Left ventricle myocardium inferior (tissue), 1 donor: ENCODE measurements around the gene SLC4A4. TPM values are rescaled to one million over a fixed set of nuclear protein-coding genes. Genes with fewer than 3 reads are reported as not detected.

Experiments used
- DNase-seq: peaks from one replicate; pipeline ENCODE4 v3.0.0-alpha.2; 2020
- H3K27ac ChIP-seq: fragments of 200-600 bp; replicated peaks from 2 replicates; pipeline ENCODE4 v1.8.0; 2021
- H3K27me3 ChIP-seq: fragments of 200-600 bp; 2 replicates; pipeline ENCODE4 v1.8.0; 2021; ENCODE audit warnings: low read depth
- H3K36me3 ChIP-seq: fragments of 200-600 bp; 2 replicates; pipeline ENCODE4 v1.8.0; 2021
- H3K4me1 ChIP-seq: fragments of 200-600 bp; 2 replicates; pipeline ENCODE4 v1.8.0; 2021
- H3K4me3 ChIP-seq: fragments of 200-600 bp; 2 replicates; pipeline ENCODE4 v1.8.0; 2021; ENCODE audit warnings: mild to moderate bottlenecking, moderate library complexity
- H3K9me3 ChIP-seq: fragments of 200-600 bp; replicated peaks from 2 replicates; pipeline ENCODE4 v1.8.0; 2021
- intact Hi-C: fragments of 100-400 bp; cut with micrococcal nuclease; formaldehyde crosslinking; loops from one replicate; pipeline ENCODE4 v1.11.0; 2022
- total RNA-seq: library from RNA; stranded (reverse); fragmentation: NEBNext Ultra II Directional; extraction: Animal tissue kit (Norgen Biotek cat#: 25700); gene quantifications from one replicate; pipeline ENCODE4 v1.2.1, GENCODE V29; 2021
- TF ChIP-seq, protein P1 (sequence below): fragments of 200-600 bp; IDR thresholded peaks from 2 replicates; pipeline ENCODE4 v1.8.0; 2021; ENCODE audit warnings: antibody characterized with exemption, mild to moderate bottlenecking, borderline replicate concordance
- donor health status: DM: no; HTN: yes; CAD: no; lungs with severe emphysema.

SLC4A4 gene
- total RNA-seq, 1 donor from 2014 or later: 29.8 TPM

DNA sequence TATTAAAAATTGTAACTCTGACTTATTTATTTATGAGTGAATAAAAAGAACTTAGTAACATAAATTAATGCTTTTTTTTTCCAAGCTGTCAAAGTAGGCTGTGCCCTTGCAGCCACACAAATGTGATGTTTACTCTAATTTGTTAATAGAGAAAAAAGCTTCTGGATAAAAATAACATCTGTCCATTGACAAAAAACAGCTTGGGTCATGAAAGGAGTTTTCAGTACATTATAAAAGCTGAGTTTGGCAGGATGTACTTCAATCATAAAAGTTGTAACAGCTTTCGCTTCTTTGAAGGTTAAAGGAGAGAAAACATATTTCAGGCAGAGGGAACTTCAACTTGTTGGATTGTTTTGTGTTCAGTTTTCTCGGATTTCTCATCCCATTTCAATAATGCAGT, 105.6 kb downstream of the SLC4A4 start:
- H3K27ac ChIP-seq: peak overlapping the region; percentile 27
- TF ChIP-seq, protein P1, sequence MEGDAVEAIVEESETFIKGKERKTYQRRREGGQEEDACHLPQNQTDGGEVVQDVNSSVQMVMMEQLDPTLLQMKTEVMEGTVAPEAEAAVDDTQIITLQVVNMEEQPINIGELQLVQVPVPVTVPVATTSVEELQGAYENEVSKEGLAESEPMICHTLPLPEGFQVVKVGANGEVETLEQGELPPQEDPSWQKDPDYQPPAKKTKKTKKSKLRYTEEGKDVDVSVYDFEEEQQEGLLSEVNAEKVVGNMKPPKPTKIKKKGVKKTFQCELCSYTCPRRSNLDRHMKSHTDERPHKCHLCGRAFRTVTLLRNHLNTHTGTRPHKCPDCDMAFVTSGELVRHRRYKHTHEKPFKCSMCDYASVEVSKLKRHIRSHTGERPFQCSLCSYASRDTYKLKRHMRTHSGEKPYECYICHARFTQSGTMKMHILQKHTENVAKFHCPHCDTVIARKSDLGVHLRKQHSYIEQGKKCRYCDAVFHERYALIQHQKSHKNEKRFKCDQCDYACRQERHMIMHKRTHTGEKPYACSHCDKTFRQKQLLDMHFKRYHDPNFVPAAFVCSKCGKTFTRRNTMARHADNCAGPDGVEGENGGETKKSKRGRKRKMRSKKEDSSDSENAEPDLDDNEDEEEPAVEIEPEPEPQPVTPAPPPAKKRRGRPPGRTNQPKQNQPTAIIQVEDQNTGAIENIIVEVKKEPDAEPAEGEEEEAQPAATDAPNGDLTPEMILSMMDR: no peak

DNA sequence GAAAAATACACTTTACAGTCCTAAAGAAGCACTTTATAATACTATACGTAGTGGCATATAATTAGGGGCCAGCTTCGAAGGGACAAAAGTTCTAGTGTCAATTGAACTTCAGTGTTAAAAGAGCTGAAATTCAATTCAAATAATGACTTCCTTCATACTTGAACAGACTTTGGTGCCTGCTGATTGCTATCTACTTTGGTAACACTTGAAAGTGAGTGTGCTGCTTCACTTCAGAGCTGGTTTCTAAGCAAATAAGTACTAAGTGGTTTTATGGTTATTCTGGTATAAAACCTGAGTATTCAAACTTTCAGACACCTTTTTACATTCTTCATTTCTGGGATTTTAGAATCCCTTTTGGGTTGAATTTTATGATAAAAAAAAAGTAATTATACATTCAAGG, 107.0 kb downstream of the SLC4A4 start:
- Histone ChIP-seq H3K4me3 (no peak overlapping the region), H3K27ac (peak overlapping the region; percentile 36), H3K9me3 (no peaks in the 10 kb centered on the region), H3K4me1 (peaks cover 57% of the 10 kb centered on the region), H3K27me3 (no peaks in the 10 kb centered on the region), H3K36me3 (no peaks in the 10 kb centered on the region)
- intact Hi-C loops: no loop called here
- TF ChIP-seq, protein P1: no peak
- no peak for DNase-seq

More for the DNA sequence above, 105.6 kb downstream of the SLC4A4 start:
- H3K4me3 ChIP-seq: no peak overlapping the region
- peaks cover 45% of the 10 kb centered on the region for H3K4me1 ChIP-seq
- H3K9me3 ChIP-seq: no peaks in the 10 kb centered on the region
- H3K27me3 ChIP-seq: no peaks in the 10 kb centered on the region
- DNase-seq: no peak
- H3K36me3 ChIP-seq: no peaks in the 10 kb centered on the region
- intact Hi-C loops: no loop called here

DNA sequence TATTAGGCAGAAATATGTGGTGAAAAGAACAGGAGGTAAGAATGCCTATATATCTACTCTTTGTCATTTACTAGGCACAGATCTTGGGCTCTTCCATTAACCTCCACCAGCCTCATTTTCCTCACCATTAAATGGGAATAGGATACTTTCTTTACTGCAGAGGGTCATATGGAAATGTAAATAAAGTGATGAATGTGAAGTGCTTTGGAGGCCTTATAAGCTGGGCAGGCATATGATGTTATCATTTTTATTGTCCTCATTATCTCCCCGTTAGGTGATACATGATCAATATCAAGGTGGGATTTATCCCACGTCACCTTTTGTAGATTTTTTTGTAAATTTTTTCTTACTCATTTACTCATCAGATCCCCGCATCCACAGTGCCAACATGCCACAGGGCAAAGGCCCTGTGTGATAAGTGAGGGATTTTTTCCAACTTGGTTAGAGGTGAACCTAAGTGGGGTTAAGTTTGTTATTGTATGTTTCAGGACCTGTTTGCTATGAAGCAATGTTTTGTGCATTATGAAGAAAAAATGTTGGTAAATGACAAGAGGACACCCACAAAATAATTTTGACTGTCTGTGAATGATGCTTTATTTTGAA, 107.8 kb downstream of the SLC4A4 start:
- no peaks in the 10 kb centered on the region for H3K36me3 ChIP-seq
- intact Hi-C loops: no loop called here
- peaks cover 55% of the 10 kb centered on the region for H3K4me1 ChIP-seq
- H3K27me3 ChIP-seq: no peaks in the 10 kb centered on the region
- H3K27ac ChIP-seq: peak overlapping the region; percentile 36
- TF ChIP-seq, protein P1: no peak
- no peak for DNase-seq
- H3K4me3 ChIP-seq: no peak overlapping the region
- H3K9me3 ChIP-seq: no peaks in the 10 kb centered on the region

DNA sequence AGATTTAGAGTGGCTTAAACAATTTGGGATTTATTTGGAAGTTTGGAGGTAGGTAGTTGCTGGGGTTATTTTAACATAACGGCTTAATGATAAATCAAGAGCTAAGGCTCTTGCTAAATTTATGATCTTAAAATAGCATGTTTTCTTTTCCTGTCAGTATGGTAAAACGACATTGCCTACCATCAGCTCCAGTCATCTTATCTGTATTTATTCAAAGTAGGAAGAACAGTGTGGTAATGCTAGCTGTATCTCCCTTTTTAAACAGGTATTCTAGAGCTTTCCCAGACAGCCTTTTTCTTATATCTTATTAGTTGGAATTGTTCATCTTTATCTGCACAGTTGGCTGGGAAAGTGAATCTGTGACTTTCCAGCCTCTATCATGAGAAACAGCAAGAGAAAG, 110.2 kb downstream of the SLC4A4 start:
- Histone ChIP-seq H3K27me3 (no peaks in the 10 kb centered on the region), H3K27ac (peak overlapping the region; percentile 57), H3K9me3 (no peaks in the 10 kb centered on the region), H3K4me3 (no peak overlapping the region), H3K4me1 (peaks cover 48% of the 10 kb centered on the region), H3K36me3 (no peaks in the 10 kb centered on the region)
- no peak for DNase-seq
- TF ChIP-seq, protein P1: no peak
- intact Hi-C loops: no loop called here

DNA sequence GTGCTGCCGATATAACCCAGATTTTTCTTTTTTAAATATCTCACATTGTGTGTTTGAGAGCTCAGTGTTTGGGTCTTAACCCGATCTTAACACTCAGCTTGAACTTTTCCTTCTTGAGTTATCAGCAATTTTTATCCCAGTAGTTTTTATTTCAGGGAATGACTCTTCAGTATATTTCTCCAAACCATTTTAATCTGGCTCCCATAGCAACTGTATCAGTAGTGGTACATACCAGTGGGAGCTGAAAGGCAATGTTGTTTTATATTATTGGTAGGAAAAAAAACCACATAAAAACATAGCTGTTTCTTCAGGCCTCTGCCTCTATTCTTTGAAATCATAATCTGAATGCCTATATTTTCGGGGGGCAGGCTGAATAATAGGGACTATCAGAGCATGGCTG, 111.1 kb downstream of the SLC4A4 start:
- TF ChIP-seq, protein P1: no peak
- intact Hi-C loops: no loop called here
- H3K4me1 ChIP-seq: peaks cover 42% of the 10 kb centered on the region
- no peaks in the 10 kb centered on the region for H3K9me3 ChIP-seq
- no peaks in the 10 kb centered on the region for H3K27me3 ChIP-seq
- no peak overlapping the region for H3K4me3 ChIP-seq
- no peaks in the 10 kb centered on the region for H3K36me3 ChIP-seq
- no peak for DNase-seq
- H3K27ac ChIP-seq: peak overlapping the region; percentile 57
